Activated naive CD8-positive, alpha-beta T cell treated with anti-CD3 and anti-CD28 coated beads, Interleukin-2, amount 10 ng/mL, durations not matched to agents 7 days and 5 days (primary cell): ENCODE measurements around the gene LCE2D. TPM values are rescaled to one million over a fixed set of nuclear protein-coding genes. Genes with fewer than 3 reads are reported as not detected.
A peak's percentile ranks its signal among the peaks of the same experiment; 100 is the strongest.

Experiments used
- ATAC-seq: fragments of 150-1000 bp; cut with Tn5 transposase; one replicate; pipeline ENCODE4 v1.10.0; 2021; ENCODE audit warnings: low read depth, moderate library complexity
- POLR2A ChIA-PET: fragments of 350-600 bp; sonication (Branson Sonifier 250); formaldehyde crosslinking; loops from one replicate; lab custom pipeline; 2021; ENCODE audit warnings: antibody characterized with exemption; lab: Charles Lee
- DNase-seq: peaks from one replicate; pipeline ENCODE4 v3.0.0; 2021
- H3K27ac Mint-ChIP-seq: one replicate; pipeline ENCODE4 v1.8.0; 2022; ENCODE audit warnings: mild to moderate bottlenecking, mixed read lengths
- H3K27me3 Mint-ChIP-seq: one replicate; pipeline ENCODE4 v1.8.0; 2022; ENCODE audit warnings: mild to moderate bottlenecking, moderate library complexity, mixed read lengths
- H3K36me3 Mint-ChIP-seq: one replicate; pipeline ENCODE4 v1.8.0; 2021; ENCODE audit warnings: mild to moderate bottlenecking, mixed read lengths
- H3K4me1 Mint-ChIP-seq: one replicate; pipeline ENCODE4 v1.8.0; 2021; ENCODE audit warnings: mixed read lengths
- H3K4me3 Mint-ChIP-seq: one replicate; pipeline ENCODE4 v1.8.0; 2022; ENCODE audit warnings: mild to moderate bottlenecking, moderate library complexity, mixed read lengths
- H3K9me3 Mint-ChIP-seq: one replicate; pipeline ENCODE4 v1.8.0; 2021; ENCODE audit warnings: mixed read lengths
- total RNA-seq, 2 experiments: library from RNA; stranded (reverse); gene quantifications; one replicate each; pipeline ENCODE4 v1.2.3, GENCODE V29; 2021

LCE2D gene
- not detected for total RNA-seq

GRCh38 chr1:152663098-152663497, at the start of gene LCE2D:
Gene LCE2D (plus strand): TSS chr1:152663380. CDS start chr1:152664106, 726 bp downstream.
- no peak within 1 kb of the TSS for H3K27ac Mint-ChIP-seq
- no peak for ATAC-seq
- no peaks in the 10 kb centered on the region for H3K36me3 Mint-ChIP-seq
- peaks cover 2% of the 10 kb centered on the region for H3K27me3 Mint-ChIP-seq
- POLR2A ChIA-PET = no interaction called here
- no peak for DNase-seq
- H3K4me3 Mint-ChIP-seq = no peak within 1 kb of the TSS
- H3K4me1 Mint-ChIP-seq = no peaks in the 10 kb centered on the region
- H3K9me3 Mint-ChIP-seq = no peaks in the 10 kb centered on the region

GRCh38 chr1:152613511-152613910, 49.7 kb upstream of the LCE2D start, which contains the start of gene LCE3B:
Gene LCE3B (plus strand): TSS chr1:152613811. CDS start chr1:152613811, 0 bp downstream.
- Mint-ChIP-seq H3K36me3 (no peaks in the 10 kb centered on the region), H3K4me3 (no peak within 1 kb of the TSS), H3K27me3 (peaks cover 3% of the 10 kb centered on the region), H3K27ac (no peak within 1 kb of the TSS), H3K4me1 (no peaks in the 10 kb centered on the region), H3K9me3 (peaks cover 4% of the 10 kb centered on the region)
- POLR2A ChIA-PET = no interaction called here
- no peak for ATAC-seq
- no peak for DNase-seq

GRCh38 chr1:152621993-152622392, 41.2 kb upstream of the LCE2D start:
- Mint-ChIP-seq H3K27ac (no peak overlapping the region), H3K36me3 (no peaks in the 10 kb centered on the region), H3K4me1 (peaks cover 5% of the 10 kb centered on the region), H3K9me3 (peaks cover 10% of the 10 kb centered on the region), H3K27me3 (peaks cover 8% of the 10 kb centered on the region), H3K4me3 (no peak overlapping the region)
- POLR2A ChIA-PET = no interaction called here
- no peak for ATAC-seq
- DNase-seq = no peak

- Mint-ChIP-seq H3K27me3 (peaks cover 8% of the 10 kb centered on the region), H3K4me1 (peaks cover 5% of the 10 kb centered on the region), H3K4me3 (no peak within 1 kb of the TSS), H3K9me3 (peaks cover 8% of the 10 kb centered on the region), H3K36me3 (no peaks in the 10 kb centered on the region), H3K27ac (no peak within 1 kb of the TSS)
- DNase-seq = peak; percentile 29
- POLR2A ChIA-PET = no interaction called here
- ATAC-seq = no peak
These were observed 40.4 kb upstream of the LCE2D start, which contains the start of gene LCE3A for GRCh38 chr1:152622803-152623202. Gene LCE3A (minus strand): TSS chr1:152623103. CDS start chr1:152623103, 0 bp downstream.

- H3K36me3 Mint-ChIP-seq = no peaks in the 10 kb centered on the region
- peaks cover 8% of the 10 kb centered on the region for H3K27me3 Mint-ChIP-seq
- no peak overlapping the region for H3K27ac Mint-ChIP-seq
- no peak overlapping the region for H3K4me3 Mint-ChIP-seq
- H3K9me3 Mint-ChIP-seq = peaks cover 8% of the 10 kb centered on the region
- DNase-seq (peak; percentile 41), ATAC-seq (no peak)
- peaks cover 5% of the 10 kb centered on the region for H3K4me1 Mint-ChIP-seq
- POLR2A ChIA-PET = no interaction called here
These were observed 39.9 kb upstream of the LCE2D start for GRCh38 chr1:152623203-152623844.

- H3K27ac Mint-ChIP-seq = no peak overlapping the region
- POLR2A ChIA-PET = no interaction called here
- peaks cover 5% of the 10 kb centered on the region for H3K4me1 Mint-ChIP-seq
- no peak overlapping the region for H3K4me3 Mint-ChIP-seq
- ATAC-seq = no peak
- no peaks in the 10 kb centered on the region for H3K36me3 Mint-ChIP-seq
- no peaks in the 10 kb centered on the region for H3K9me3 Mint-ChIP-seq
- no peak for DNase-seq
- peaks cover 10% of the 10 kb centered on the region for H3K27me3 Mint-ChIP-seq
These were observed 36.4 kb upstream of the LCE2D start for GRCh38 chr1:152626744-152627143.

- ATAC-seq = no peak
- no peak overlapping the region for H3K4me3 Mint-ChIP-seq
- no peak overlapping the region for H3K27ac Mint-ChIP-seq
- no peaks in the 10 kb centered on the region for H3K36me3 Mint-ChIP-seq
- POLR2A ChIA-PET = no interaction called here
- H3K4me1 Mint-ChIP-seq = no peaks in the 10 kb centered on the region
- no peaks in the 10 kb centered on the region for H3K9me3 Mint-ChIP-seq
- H3K27me3 Mint-ChIP-seq = peaks cover 11% of the 10 kb centered on the region
- no peak for DNase-seq
These were observed 32.6 kb upstream of the LCE2D start for GRCh38 chr1:152630596-152630995.

- no peaks in the 10 kb centered on the region for H3K4me1 Mint-ChIP-seq
- DNase-seq = no peak
- no peak for ATAC-seq
- peaks cover 14% of the 10 kb centered on the region for H3K27me3 Mint-ChIP-seq
- no peaks in the 10 kb centered on the region for H3K9me3 Mint-ChIP-seq
- POLR2A ChIA-PET = no interaction called here
- no peak overlapping the region for H3K4me3 Mint-ChIP-seq
- H3K27ac Mint-ChIP-seq = no peak overlapping the region
- H3K36me3 Mint-ChIP-seq = no peaks in the 10 kb centered on the region
These were observed 22.8 kb upstream of the LCE2D start for GRCh38 chr1:152640351-152640750.

GRCh38 chr1:152643945-152644344, 19.2 kb upstream of the LCE2D start:
- Mint-ChIP-seq H3K27me3 (peaks cover 11% of the 10 kb centered on the region), H3K27ac (no peak overlapping the region), H3K9me3 (no peaks in the 10 kb centered on the region), H3K36me3 (no peaks in the 10 kb centered on the region), H3K4me3 (no peak overlapping the region), H3K4me1 (no peaks in the 10 kb centered on the region)
- DNase-seq (no peak), ATAC-seq (no peak)
- POLR2A ChIA-PET = no interaction called here

- ATAC-seq (no peak), DNase-seq (no peak)
- POLR2A ChIA-PET = no interaction called here
- H3K27me3 Mint-ChIP-seq = peaks cover 9% of the 10 kb centered on the region
- H3K36me3 Mint-ChIP-seq = no peaks in the 10 kb centered on the region
- H3K27ac Mint-ChIP-seq = no peak overlapping the region
- H3K4me3 Mint-ChIP-seq = no peak overlapping the region
- no peaks in the 10 kb centered on the region for H3K4me1 Mint-ChIP-seq
- H3K9me3 Mint-ChIP-seq = no peaks in the 10 kb centered on the region
These were observed 18.0 kb upstream of the LCE2D start for GRCh38 chr1:152645146-152645545.

GRCh38 chr1:152646656-152647055, 16.5 kb upstream of the LCE2D start:
- no peaks in the 10 kb centered on the region for H3K36me3 Mint-ChIP-seq
- POLR2A ChIA-PET = no interaction called here
- DNase-seq (no peak), ATAC-seq (no peak)
- H3K27me3 Mint-ChIP-seq = peaks cover 22% of the 10 kb centered on the region
- no peak overlapping the region for H3K27ac Mint-ChIP-seq
- H3K4me3 Mint-ChIP-seq = no peak overlapping the region
- H3K9me3 Mint-ChIP-seq = no peaks in the 10 kb centered on the region
- no peaks in the 10 kb centered on the region for H3K4me1 Mint-ChIP-seq

GRCh38 chr1:152654110-152654509, 9.1 kb upstream of the LCE2D start:
- Mint-ChIP-seq H3K27me3 (peaks cover 24% of the 10 kb centered on the region), H3K27ac (no peak overlapping the region)
- ATAC-seq = peak; percentile 42

GRCh38 chr1:152656459-152656858, 6.7 kb upstream of the LCE2D start:
- Mint-ChIP-seq H3K4me1 (peaks cover 2% of the 10 kb centered on the region), H3K36me3 (no peaks in the 10 kb centered on the region), H3K27ac (no peak overlapping the region), H3K27me3 (peaks cover 13% of the 10 kb centered on the region), H3K4me3 (no peak overlapping the region), H3K9me3 (no peaks in the 10 kb centered on the region)
- DNase-seq (no peak), ATAC-seq (no peak)
- POLR2A ChIA-PET = no interaction called here

More at GRCh38 chr1:152654110-152654509, 9.1 kb upstream of the LCE2D start:
- POLR2A ChIA-PET = no interaction called here
- Mint-ChIP-seq H3K4me1 (peaks cover 2% of the 10 kb centered on the region), H3K4me3 (no peak overlapping the region), H3K36me3 (no peaks in the 10 kb centered on the region), H3K9me3 (no peaks in the 10 kb centered on the region)
- peak; percentile 42 for DNase-seq

GRCh38 chr1:152657677-152658076, 5.5 kb upstream of the LCE2D start:
- POLR2A ChIA-PET = no interaction called here
- Mint-ChIP-seq H3K36me3 (no peaks in the 10 kb centered on the region), H3K4me3 (no peak overlapping the region), H3K27ac (no peak overlapping the region), H3K4me1 (peaks cover 2% of the 10 kb centered on the region), H3K9me3 (no peaks in the 10 kb centered on the region), H3K27me3 (peaks cover 7% of the 10 kb centered on the region)
- ATAC-seq = no peak
- DNase-seq = no peak
